ENCODE data around the gene OLFM1.

The OLFM1 gene

GRCh38 chr9:135077497-135078200 is 9.8 kb upstream of the OLFM1 start:
- DNase-seq, result no peak

- DNase-seq, result no peak
Measured at GRCh38 chr9:135078361-135078821, 9.1 kb upstream of the OLFM1 start.

- DNase-seq, result no peak
Measured at GRCh38 chr9:135079018-135079417, 8.4 kb upstream of the OLFM1 start.

GRCh38 chr9:135079676-135080075 is 7.8 kb upstream of the OLFM1 start:
- no peak for DNase-seq

- DNase-seq, result no peak
Measured at GRCh38 chr9:135080286-135081263, 6.9 kb upstream of the OLFM1 start.

- DNase-seq, result no peak
Measured at GRCh38 chr9:135081264-135081660, 6.2 kb upstream of the OLFM1 start.

- no peak for DNase-seq
Measured at GRCh38 chr9:135081731-135082130, 5.7 kb upstream of the OLFM1 start.

GRCh38 chr9:135082536-135082935 is 4.9 kb upstream of the OLFM1 start:
- DNase-seq, result no peak

GRCh38 chr9:135083241-135083810 is 4.1 kb upstream of the OLFM1 start:
- no peak for DNase-seq

- DNase-seq, result no peak
Measured at GRCh38 chr9:135083831-135084230, 3.6 kb upstream of the OLFM1 start.

- DNase-seq, result no peak
Measured at GRCh38 chr9:135084262-135084661, 3.2 kb upstream of the OLFM1 start.

GRCh38 chr9:135084881-135085760 is 2.3 kb upstream of the OLFM1 start:
- DNase-seq, result no peak

- no peak for DNase-seq
Measured at GRCh38 chr9:135085830-135086546, 1.5 kb upstream of the OLFM1 start.

GRCh38 chr9:135086597-135087488 is 625 bp upstream of the OLFM1 start:
- DNase-seq, result no peak

- DNase-seq, result no peak
Measured at GRCh38 chr9:135087899-135088347, 455 bp downstream of the OLFM1 start.

- DNase-seq, result no peak
Measured at GRCh38 chr9:135088348-135088978, 995 bp downstream of the OLFM1 start.

- DNase-seq, result no peak
Measured at GRCh38 chr9:135088979-135089847, 1.7 kb downstream of the OLFM1 start.

GRCh38 chr9:135090081-135090480 is 2.6 kb downstream of the OLFM1 start:
- no peak for DNase-seq

- DNase-seq, result no peak
Measured at GRCh38 chr9:135090547-135090946, 3.1 kb downstream of the OLFM1 start.

Data from activated naive CD4-positive, alpha-beta T cell treated with anti-CD3 and anti-CD28 coated beads, Interleukin-2, amount 50 U/mL, for 16 hours (primary cell).